Epithelial cell of esophagus (primary cell): ENCODE results near the gene XIRP2.

Experiments used
- DNase-seq: peaks from one replicate; pipeline ENCODE4 v3.0.0; 2010; ENCODE audit warnings: low read depth
- H3K4me3 ChIP-seq: 2 replicates; pipeline ENCODE4 v1.5.1; 2011; ENCODE audit warnings: mild to moderate bottlenecking, low read length, control low read depth
- TF ChIP-seq, protein P1 (sequence below): IDR thresholded peaks from 2 replicates; pipeline ENCODE4 v1.5.1; 2011; ENCODE audit warnings: low read depth, mild to moderate bottlenecking, low read length, control low read depth, inconsistent platforms; ENCODE audit not compliant: insufficient read depth; ENCODE audit errors: missing control alignments

Gene XIRP2

DNA sequence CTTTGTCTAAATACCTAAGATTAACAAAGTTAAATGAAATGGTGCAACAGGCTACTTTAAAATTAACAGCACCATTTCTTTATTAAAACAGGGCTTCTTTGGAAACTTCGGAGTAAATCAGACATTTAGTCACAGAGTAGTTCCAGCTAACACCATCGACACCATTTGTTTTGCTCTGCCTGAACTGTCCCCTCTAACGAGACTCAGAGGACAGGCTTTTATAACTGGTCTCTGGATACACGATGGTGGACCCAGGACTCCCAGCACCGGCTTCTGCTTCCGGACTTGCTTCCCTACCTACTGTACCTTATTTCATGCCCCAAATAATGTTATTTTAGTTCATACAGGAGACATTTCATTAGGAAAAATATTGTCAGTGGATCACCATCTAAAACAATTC lies 252.1 kb downstream of the XIRP2 start:
- TF ChIP-seq, protein P1, sequence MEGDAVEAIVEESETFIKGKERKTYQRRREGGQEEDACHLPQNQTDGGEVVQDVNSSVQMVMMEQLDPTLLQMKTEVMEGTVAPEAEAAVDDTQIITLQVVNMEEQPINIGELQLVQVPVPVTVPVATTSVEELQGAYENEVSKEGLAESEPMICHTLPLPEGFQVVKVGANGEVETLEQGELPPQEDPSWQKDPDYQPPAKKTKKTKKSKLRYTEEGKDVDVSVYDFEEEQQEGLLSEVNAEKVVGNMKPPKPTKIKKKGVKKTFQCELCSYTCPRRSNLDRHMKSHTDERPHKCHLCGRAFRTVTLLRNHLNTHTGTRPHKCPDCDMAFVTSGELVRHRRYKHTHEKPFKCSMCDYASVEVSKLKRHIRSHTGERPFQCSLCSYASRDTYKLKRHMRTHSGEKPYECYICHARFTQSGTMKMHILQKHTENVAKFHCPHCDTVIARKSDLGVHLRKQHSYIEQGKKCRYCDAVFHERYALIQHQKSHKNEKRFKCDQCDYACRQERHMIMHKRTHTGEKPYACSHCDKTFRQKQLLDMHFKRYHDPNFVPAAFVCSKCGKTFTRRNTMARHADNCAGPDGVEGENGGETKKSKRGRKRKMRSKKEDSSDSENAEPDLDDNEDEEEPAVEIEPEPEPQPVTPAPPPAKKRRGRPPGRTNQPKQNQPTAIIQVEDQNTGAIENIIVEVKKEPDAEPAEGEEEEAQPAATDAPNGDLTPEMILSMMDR: no peak
- DNase-seq: no peak
- H3K4me3 ChIP-seq: no peak overlapping the region

DNA sequence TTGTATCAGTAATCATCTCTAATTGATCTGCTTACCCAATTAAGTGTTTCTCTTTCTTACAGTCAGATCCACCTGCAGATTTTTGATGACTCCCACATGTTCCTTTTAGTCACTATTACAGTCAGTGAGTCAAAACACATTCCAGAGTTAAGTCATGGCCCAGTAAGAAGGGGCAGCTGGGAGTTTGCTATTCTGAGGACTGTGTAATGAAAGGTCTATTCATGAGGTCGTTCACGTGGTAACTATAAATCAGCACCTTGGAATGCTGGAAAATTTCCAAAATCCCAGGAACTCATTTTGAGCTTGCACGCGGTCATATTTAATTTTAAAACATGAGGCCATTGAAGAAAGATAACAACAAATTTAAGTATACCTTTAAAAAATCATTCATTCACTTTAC lies 252.5 kb downstream of the XIRP2 start:
- H3K4me3 ChIP-seq: no peak overlapping the region
- TF ChIP-seq, protein P1: no peak
- peak; percentile 97 for DNase-seq

DNA sequence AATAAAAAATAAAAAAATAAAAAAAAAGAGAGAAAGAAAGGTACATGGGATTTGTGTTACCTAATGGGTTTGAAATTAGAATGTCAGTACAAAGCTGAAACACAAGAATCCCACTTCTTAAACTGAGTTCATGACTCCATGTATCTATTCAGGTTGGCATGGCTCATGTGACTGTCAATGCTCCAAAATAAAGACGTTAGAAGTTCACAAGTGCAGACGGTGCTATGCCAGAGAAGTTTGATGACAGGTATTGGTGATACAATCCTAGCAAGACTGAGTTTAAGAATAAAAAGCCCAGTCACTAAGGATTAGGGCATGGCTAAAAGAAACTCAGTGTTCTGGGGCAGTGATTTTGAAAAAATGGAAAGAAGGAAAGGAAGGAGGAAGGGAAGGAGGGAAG lies 254.3 kb downstream of the XIRP2 start:
- H3K4me3 ChIP-seq: no peak overlapping the region
- TF ChIP-seq, protein P1: no peak
- no peak for DNase-seq

DNA sequence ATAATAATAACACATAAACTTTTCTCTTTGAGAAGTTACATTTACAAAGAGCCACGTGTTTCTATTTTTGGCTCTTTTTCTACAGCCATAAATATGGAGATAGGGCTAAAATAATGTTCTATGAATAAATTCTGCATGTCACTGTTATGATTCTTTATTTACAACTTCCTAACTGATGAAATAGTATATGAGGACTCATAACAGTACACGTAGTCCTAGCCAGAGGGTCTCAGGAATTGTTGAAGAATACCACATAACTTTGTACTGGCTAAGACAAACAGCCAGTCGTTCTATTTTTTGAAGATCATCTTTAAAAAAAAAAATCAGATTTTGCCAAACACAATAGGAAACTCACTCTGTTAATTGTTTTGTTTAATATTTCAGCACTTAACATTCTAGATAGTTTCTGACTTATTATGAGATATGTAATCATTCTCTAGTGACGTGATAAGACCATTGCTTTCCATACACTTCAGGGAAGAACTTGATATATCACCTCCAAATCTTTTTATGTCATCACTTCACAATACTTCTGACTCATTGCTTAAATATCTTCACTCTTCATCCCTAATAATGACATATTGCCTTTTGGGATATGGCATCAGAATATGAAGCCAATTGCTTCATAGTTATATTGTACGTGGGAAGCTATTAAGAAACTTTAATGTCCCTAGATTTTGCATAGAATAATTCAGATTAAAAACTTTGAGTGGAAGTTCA lies 256.1 kb downstream of the XIRP2 start:
- no peak overlapping the region for H3K4me3 ChIP-seq
- TF ChIP-seq, protein P1: no peak
- peak; percentile 8 for DNase-seq

DNA sequence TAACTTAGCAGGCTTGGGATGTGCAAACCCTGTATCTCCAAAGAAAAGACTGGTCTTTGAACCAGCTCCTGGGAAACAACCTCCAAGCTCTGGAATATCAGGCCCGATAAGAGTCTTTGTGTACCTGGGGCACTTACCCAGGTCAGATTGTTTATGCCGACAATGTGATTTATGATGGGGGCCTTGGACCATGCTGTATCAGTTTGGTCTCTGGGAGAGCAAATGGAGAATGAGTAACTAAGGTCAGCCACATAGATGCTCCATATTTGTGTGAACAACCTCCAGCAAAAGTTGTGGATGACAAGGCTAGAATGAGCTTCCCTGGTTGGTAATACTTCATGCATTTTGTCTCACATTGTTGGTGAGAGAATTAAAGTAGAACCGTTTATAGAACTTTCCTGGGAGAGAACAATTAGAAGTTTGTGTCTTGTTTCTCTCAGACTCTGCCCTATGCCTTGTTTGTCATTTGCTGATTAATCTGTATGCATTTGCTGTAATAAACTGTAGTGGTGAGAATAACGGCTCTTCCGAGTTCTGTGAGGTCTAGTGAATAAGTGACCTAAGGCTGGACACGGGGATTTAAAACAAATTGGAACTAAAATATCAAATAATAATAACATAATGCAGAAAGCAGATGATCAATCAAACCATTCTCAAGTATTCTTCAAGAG lies 259.1 kb downstream of the XIRP2 start:
- DNase-seq: no peak
- TF ChIP-seq, protein P1: no peak
- no peak overlapping the region for H3K4me3 ChIP-seq

DNA sequence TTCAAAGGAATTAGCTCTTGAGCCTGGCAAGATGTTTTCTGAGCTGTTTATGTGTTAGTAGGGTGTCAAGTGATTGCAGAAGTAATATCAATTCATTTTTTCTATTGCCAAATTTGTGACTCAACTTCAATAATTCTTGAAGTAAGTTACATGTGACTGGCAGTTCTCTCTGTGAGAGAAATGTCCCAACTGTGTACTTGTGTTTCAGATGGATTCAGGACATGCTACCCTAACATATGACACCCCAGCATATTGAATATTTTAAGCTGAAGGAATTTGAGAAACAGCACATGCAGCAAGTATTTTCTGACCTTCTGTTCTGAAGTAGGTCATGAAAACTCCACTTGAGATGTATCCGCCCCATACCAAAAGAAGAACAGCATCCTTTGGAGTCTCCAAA lies 263.6 kb downstream of the XIRP2 start:
- H3K4me3 ChIP-seq: no peak overlapping the region
- TF ChIP-seq, protein P1: no peak
- no peak for DNase-seq
